Stimulated activated CD4-positive, alpha-beta T cell treated with anti-CD3 and anti-CD28 coated beads, Interleukin-12 subunit alpha, Interleukin-12 subunit beta, amount 100 ng/mL, for 4 hours (primary cell): ENCODE results near the gene PTGER4.
"Not testable (repeated sequence)": the region's sequence is repeated elsewhere in the genome, so short reads cannot be mapped to it uniquely, and the experiment has no call there.

ENCODE experiments used
- DNase-seq: peaks from one replicate; pipeline ENCODE4 v3.0.0-alpha.2; 2020

Gene PTGER4

GRCh38 chr5:40694433-40694832, 14.7 kb downstream of the PTGER4 start:
- DNase-seq: no peak

- no peak for DNase-seq
Measured at GRCh38 chr5:40700116-40700782, 20.5 kb downstream of the PTGER4 start.

- DNase-seq: not testable (repeated sequence)
Measured at GRCh38 chr5:40702027-40702426, 22.3 kb downstream of the PTGER4 start.

- not testable (repeated sequence) for DNase-seq
Measured at GRCh38 chr5:40705484-40705883, 25.8 kb downstream of the PTGER4 start.

- not testable (repeated sequence) for DNase-seq
Measured at GRCh38 chr5:40710575-40710974, 30.9 kb downstream of the PTGER4 start.

GRCh38 chr5:40714001-40714400, 34.3 kb downstream of the PTGER4 start:
- DNase-seq: no peak

GRCh38 chr5:40716000-40716399, 36.3 kb downstream of the PTGER4 start:
- no peak for DNase-seq

GRCh38 chr5:40716590-40716989, 36.9 kb downstream of the PTGER4 start:
- DNase-seq: no peak

- DNase-seq: no peak
Measured at GRCh38 chr5:40717281-40717680, 37.6 kb downstream of the PTGER4 start.

GRCh38 chr5:40720069-40720468, 40.4 kb downstream of the PTGER4 start:
- no peak for DNase-seq

GRCh38 chr5:40722497-40722911, 42.8 kb downstream of the PTGER4 start:
- DNase-seq: not testable (repeated sequence)

- DNase-seq: no peak
Measured at GRCh38 chr5:40733434-40733833, 53.7 kb downstream of the PTGER4 start.

GRCh38 chr5:40733879-40734563, 54.3 kb downstream of the PTGER4 start:
- no peak for DNase-seq

- DNase-seq: no peak
Measured at GRCh38 chr5:40734986-40735385, 55.3 kb downstream of the PTGER4 start.

- no peak for DNase-seq
Measured at GRCh38 chr5:40735609-40736008, 55.9 kb downstream of the PTGER4 start.

- DNase-seq: no peak
Measured at GRCh38 chr5:40736103-40736875, 56.6 kb downstream of the PTGER4 start.

- DNase-seq: no peak
Measured at GRCh38 chr5:40738502-40738901, 58.8 kb downstream of the PTGER4 start.
